ENCODE measurements around the gene ERBB4.

GRCh38 chr2:212264187-212264586 lies 274.4 kb downstream of the ERBB4 start:
- TF ChIP-seq, protein P1, sequence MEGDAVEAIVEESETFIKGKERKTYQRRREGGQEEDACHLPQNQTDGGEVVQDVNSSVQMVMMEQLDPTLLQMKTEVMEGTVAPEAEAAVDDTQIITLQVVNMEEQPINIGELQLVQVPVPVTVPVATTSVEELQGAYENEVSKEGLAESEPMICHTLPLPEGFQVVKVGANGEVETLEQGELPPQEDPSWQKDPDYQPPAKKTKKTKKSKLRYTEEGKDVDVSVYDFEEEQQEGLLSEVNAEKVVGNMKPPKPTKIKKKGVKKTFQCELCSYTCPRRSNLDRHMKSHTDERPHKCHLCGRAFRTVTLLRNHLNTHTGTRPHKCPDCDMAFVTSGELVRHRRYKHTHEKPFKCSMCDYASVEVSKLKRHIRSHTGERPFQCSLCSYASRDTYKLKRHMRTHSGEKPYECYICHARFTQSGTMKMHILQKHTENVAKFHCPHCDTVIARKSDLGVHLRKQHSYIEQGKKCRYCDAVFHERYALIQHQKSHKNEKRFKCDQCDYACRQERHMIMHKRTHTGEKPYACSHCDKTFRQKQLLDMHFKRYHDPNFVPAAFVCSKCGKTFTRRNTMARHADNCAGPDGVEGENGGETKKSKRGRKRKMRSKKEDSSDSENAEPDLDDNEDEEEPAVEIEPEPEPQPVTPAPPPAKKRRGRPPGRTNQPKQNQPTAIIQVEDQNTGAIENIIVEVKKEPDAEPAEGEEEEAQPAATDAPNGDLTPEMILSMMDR (IDR thresholded peaks at IDR 0.05), result no peak
- TF ChIP-seq POLR2A (IDR thresholded peaks at IDR 0.05), result no peak
- TF ChIP-seq POLR2AphosphoS5 (IDR thresholded peaks at IDR 0.05), result no peak
- TF ChIP-seq EP300 (IDR thresholded peaks at IDR 0.05), result no peak
